ENCODE data around the gene SAMD11.

The SAMD11 gene

GRCh38 chr1:992362-992761, 68.6 kb downstream of the SAMD11 start:
- DNase-seq (ENCODE audit: low read depth in 1 of 2, low spot score in 1 of 2): no peak

- no peak for DNase-seq (ENCODE audit: low read depth in 1 of 2, low spot score in 1 of 2)
Measured at GRCh38 chr1:993379-993995, 69.8 kb downstream of the SAMD11 start.
